ENCODE measurements around the gene CD300LD. TPM values are rescaled to one million over a fixed set of nuclear protein-coding genes. Genes with fewer than 3 reads are reported as not detected.
"Not testable (repeated sequence)": the region's sequence is repeated elsewhere in the genome, so short reads cannot be mapped to it uniquely, and the experiment has no call there.

CD300LD gene
- total RNA-seq, 2 experiments from 2014 or later = not detected

GRCh38 chr17:74578979-74579378 is 13.1 kb downstream of the CD300LD start:
- ATAC-seq (ENCODE audit: low read depth) = no peak
- Mint-ChIP-seq H3K9me3 (peaks cover 2% of the 10 kb centered on the region), H3K27me3 (peaks cover 18% of the 10 kb centered on the region), H3K4me1 (peaks cover 12% of the 10 kb centered on the region), H3K27ac (no peak overlapping the region), H3K36me3 (no peaks in the 10 kb centered on the region), H3K4me3 (no peak overlapping the region)
- POLR2A ChIA-PET = interaction anchor here (1.5 kb wide), 1 partner anchor 13 kb away, joined by 9 read pairs; the partner anchor contains the start of gene CD300LD
- no peak for DNase-seq

- POLR2A ChIA-PET = no interaction called here
- ATAC-seq (ENCODE audit: low read depth) (no peak), DNase-seq (no peak)
- no peak overlapping the region for H3K27ac Mint-ChIP-seq
- H3K27me3 Mint-ChIP-seq = peaks cover 46% of the 10 kb centered on the region
- H3K4me1 Mint-ChIP-seq = peaks cover 3% of the 10 kb centered on the region
- no peaks in the 10 kb centered on the region for H3K36me3 Mint-ChIP-seq
- no peak overlapping the region for H3K4me3 Mint-ChIP-seq
- no peaks in the 10 kb centered on the region for H3K9me3 Mint-ChIP-seq
Measured at GRCh38 chr17:74574489-74575142, 17.5 kb downstream of the CD300LD start.

- H3K9me3 Mint-ChIP-seq; H3K4me1 Mint-ChIP-seq; DNase-seq; H3K27ac Mint-ChIP-seq; POLR2A ChIA-PET; ATAC-seq (ENCODE audit: low read depth); H3K36me3 Mint-ChIP-seq; H3K4me3 Mint-ChIP-seq: not testable (repeated sequence)
- peaks cover 56% of the 10 kb centered on the region for H3K27me3 Mint-ChIP-seq
Measured at GRCh38 chr17:74573635-74574034, 18.4 kb downstream of the CD300LD start.

- H3K36me3 Mint-ChIP-seq = no peaks in the 10 kb centered on the region
- peaks cover 3% of the 10 kb centered on the region for H3K9me3 Mint-ChIP-seq
- H3K27me3 Mint-ChIP-seq = peaks cover 59% of the 10 kb centered on the region
- ATAC-seq (ENCODE audit: low read depth) (no peak), DNase-seq (no peak)
- no peak overlapping the region for H3K27ac Mint-ChIP-seq
- H3K4me1 Mint-ChIP-seq = peaks cover 10% of the 10 kb centered on the region
- POLR2A ChIA-PET = no interaction called here
- H3K4me3 Mint-ChIP-seq = no peak overlapping the region
Measured at GRCh38 chr17:74573169-74573568, 18.9 kb downstream of the CD300LD start.

- POLR2A ChIA-PET = no interaction called here
- Mint-ChIP-seq H3K36me3 (no peaks in the 10 kb centered on the region), H3K27me3 (peaks cover 64% of the 10 kb centered on the region), H3K27ac (no peak overlapping the region), H3K4me3 (no peak overlapping the region), H3K9me3 (peaks cover 3% of the 10 kb centered on the region), H3K4me1 (peaks cover 10% of the 10 kb centered on the region)
- DNase-seq = no peak
- no peak for ATAC-seq (ENCODE audit: low read depth)
Measured at GRCh38 chr17:74571621-74572270, 20.3 kb downstream of the CD300LD start.

GRCh38 chr17:74569020-74570003 is 22.8 kb downstream of the CD300LD start:
- Mint-ChIP-seq H3K9me3 (peaks cover 3% of the 10 kb centered on the region), H3K36me3 (no peaks in the 10 kb centered on the region), H3K27me3 (peaks cover 58% of the 10 kb centered on the region), H3K27ac (peak overlapping the region; percentile 55), H3K4me1 (peaks cover 12% of the 10 kb centered on the region), H3K4me3 (no peak overlapping the region)
- ATAC-seq (ENCODE audit: low read depth) (peak; percentile 26), DNase-seq (no peak)
- POLR2A ChIA-PET = no interaction called here

GRCh38 chr17:74568106-74568873 is 23.8 kb downstream of the CD300LD start:
- DNase-seq (no peak), ATAC-seq (ENCODE audit: low read depth) (no peak)
- H3K4me3 Mint-ChIP-seq = no peak overlapping the region
- peak overlapping the region; percentile 55 for H3K27ac Mint-ChIP-seq
- POLR2A ChIA-PET = no interaction called here
- peaks cover 3% of the 10 kb centered on the region for H3K9me3 Mint-ChIP-seq
- peaks cover 12% of the 10 kb centered on the region for H3K4me1 Mint-ChIP-seq
- H3K27me3 Mint-ChIP-seq = peaks cover 54% of the 10 kb centered on the region
- H3K36me3 Mint-ChIP-seq = no peaks in the 10 kb centered on the region

GRCh38 chr17:74567397-74567796 is 24.7 kb downstream of the CD300LD start, which contains the start of gene CD300H:
Gene CD300H, minus strand, starts transcription at chr17:74567509.
- POLR2A ChIA-PET = no interaction called here

GRCh38 chr17:74566132-74566753 is 25.8 kb downstream of the CD300LD start:
- Mint-ChIP-seq H3K27me3 (peaks cover 42% of the 10 kb centered on the region), H3K27ac (no peak overlapping the region), H3K36me3 (no peaks in the 10 kb centered on the region), H3K9me3 (peaks cover 3% of the 10 kb centered on the region), H3K4me1 (peaks cover 12% of the 10 kb centered on the region), H3K4me3 (no peak overlapping the region)
- peak; percentile 49 for ATAC-seq (ENCODE audit: low read depth)
- peak; percentile 57 for DNase-seq
- POLR2A ChIA-PET = interaction anchor here (0.6 to 0.7 kb wide), 2 partner anchors 171 to 173 kb away, joined by 3 to 4 read pairs; partner anchors contain the start of gene RAB37

More at GRCh38 chr17:74567397-74567796, 24.7 kb downstream of the CD300LD start, which contains the start of gene CD300H:
- no peak for ATAC-seq (ENCODE audit: low read depth)
- no peak within 1 kb of the TSS for H3K27ac Mint-ChIP-seq
- no peaks in the 10 kb centered on the region for H3K36me3 Mint-ChIP-seq
- no peak within 1 kb of the TSS for H3K4me3 Mint-ChIP-seq
- H3K4me1 Mint-ChIP-seq = peaks cover 12% of the 10 kb centered on the region
- peaks cover 49% of the 10 kb centered on the region for H3K27me3 Mint-ChIP-seq
- DNase-seq = no peak
- peaks cover 3% of the 10 kb centered on the region for H3K9me3 Mint-ChIP-seq

GRCh38 chr17:74565126-74565525 is 27.0 kb downstream of the CD300LD start:
- peaks cover 3% of the 10 kb centered on the region for H3K9me3 Mint-ChIP-seq
- H3K36me3 Mint-ChIP-seq = no peaks in the 10 kb centered on the region
- DNase-seq = no peak
- no peak for ATAC-seq (ENCODE audit: low read depth)
- peaks cover 36% of the 10 kb centered on the region for H3K27me3 Mint-ChIP-seq
- H3K4me1 Mint-ChIP-seq = peaks cover 12% of the 10 kb centered on the region
- POLR2A ChIA-PET = no interaction called here
- H3K27ac Mint-ChIP-seq = no peak overlapping the region
- no peak overlapping the region for H3K4me3 Mint-ChIP-seq

- Mint-ChIP-seq H3K27ac (no peak overlapping the region), H3K9me3 (peaks cover under 1% of the 10 kb centered on the region), H3K36me3 (no peaks in the 10 kb centered on the region), H3K4me1 (peaks cover 10% of the 10 kb centered on the region), H3K4me3 (no peak overlapping the region), H3K27me3 (peaks cover 20% of the 10 kb centered on the region)
- POLR2A ChIA-PET = no interaction called here
- DNase-seq (no peak), ATAC-seq (ENCODE audit: low read depth) (no peak)
Measured at GRCh38 chr17:74563358-74563757, 28.7 kb downstream of the CD300LD start.

GRCh38 chr17:74561586-74561985 is 30.5 kb downstream of the CD300LD start:
- Mint-ChIP-seq H3K36me3 (no peaks in the 10 kb centered on the region), H3K27ac (no peak overlapping the region), H3K27me3 (peaks cover 12% of the 10 kb centered on the region), H3K4me3 (no peak overlapping the region), H3K9me3 (no peaks in the 10 kb centered on the region), H3K4me1 (peaks cover 9% of the 10 kb centered on the region)
- ATAC-seq (ENCODE audit: low read depth) (no peak), DNase-seq (no peak)
- POLR2A ChIA-PET = no interaction called here

Measured in activated naive CD8-positive, alpha-beta T cell treated with anti-CD3 and anti-CD28 coated beads, Interleukin-2, amount 10 ng/mL, durations not matched to agents 7 days and 5 days (primary cell).